Memory B cell (primary cell): ENCODE measurements around the gene IBA57.
A peak's percentile ranks its signal among the peaks of the same experiment; 100 is the strongest.

Source experiments
- ATAC-seq: fragments of 150-1000 bp; cut with Tn5 transposase; 2 replicates; pipeline ENCODE4 v1.10.0; 2021; ENCODE audit warnings: low read depth, mild to moderate bottlenecking, moderate library complexity
- DNase-seq, 2 donors: peaks; one replicate each; pipeline ENCODE4 v3.0.0; 2022; ENCODE audit warnings: low spot score in 2 of 2
- H3K27ac Mint-ChIP-seq: one replicate; pipeline ENCODE4 v1.8.0; 2022; ENCODE audit warnings: mild to moderate bottlenecking, moderate library complexity, mixed read lengths
- H3K27me3 Mint-ChIP-seq: one replicate; pipeline ENCODE4 v1.8.0; 2022; ENCODE audit warnings: mixed read lengths
- H3K36me3 Mint-ChIP-seq: one replicate; pipeline ENCODE4 v1.8.0; 2022; ENCODE audit warnings: mild to moderate bottlenecking, mixed read lengths
- H3K4me1 Mint-ChIP-seq: one replicate; pipeline ENCODE4 v1.8.0; 2022; ENCODE audit warnings: mixed read lengths
- H3K4me3 Mint-ChIP-seq: one replicate; pipeline ENCODE4 v1.8.0; 2022; ENCODE audit warnings: mild to moderate bottlenecking, moderate library complexity, mixed read lengths
- H3K9me3 Mint-ChIP-seq: one replicate; pipeline ENCODE4 v1.8.0; 2022; ENCODE audit warnings: mixed read lengths

Gene IBA57

DNA sequence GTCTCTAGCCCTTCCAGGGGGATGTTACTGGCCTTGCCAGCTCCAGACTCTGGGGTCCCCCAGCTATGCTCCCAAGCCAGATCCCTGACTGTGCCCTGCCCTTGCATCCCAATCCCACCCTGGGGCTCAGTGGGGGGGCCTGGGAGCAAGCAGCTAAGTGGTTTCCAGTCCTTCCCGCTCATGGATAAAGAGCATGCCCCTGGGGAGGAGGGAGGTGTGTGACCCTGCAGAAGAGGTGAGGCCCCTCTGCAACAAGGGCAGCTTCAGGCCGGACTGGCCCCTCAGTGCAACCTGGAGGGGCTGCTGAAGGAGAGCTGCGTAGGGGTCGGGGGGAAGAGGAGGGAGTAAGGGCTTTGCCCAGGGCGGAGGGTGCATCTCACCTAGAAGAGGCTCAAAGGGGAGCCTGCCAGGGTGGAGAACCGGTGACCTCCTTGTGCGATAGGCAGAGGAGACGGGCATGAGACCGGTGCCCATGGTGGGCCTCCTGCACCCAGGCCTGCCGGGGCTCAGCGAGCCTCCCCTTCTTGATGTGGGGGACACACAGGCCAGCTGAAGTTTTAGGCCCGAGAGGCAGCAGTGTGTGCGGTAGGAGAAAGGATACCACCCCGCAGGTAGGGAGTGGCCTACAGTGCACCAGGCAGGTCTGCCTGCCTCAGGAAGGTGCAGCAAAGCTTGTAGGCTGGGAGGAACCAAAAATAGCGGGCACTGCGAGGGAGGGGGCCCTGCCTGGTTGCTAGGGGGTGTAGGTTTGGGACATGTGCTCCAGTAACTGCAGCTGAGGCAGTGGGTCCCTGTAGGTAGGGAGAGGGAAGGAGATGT is 45.3 kb downstream of the IBA57 start:
- Mint-ChIP-seq H3K27ac (no peak overlapping the region), H3K27me3 (peaks cover 3% of the 10 kb centered on the region), H3K36me3 (no peaks in the 10 kb centered on the region), H3K4me1 (peaks cover 7% of the 10 kb centered on the region), H3K4me3 (peak overlapping the region; percentile 4), H3K9me3 (no peaks in the 10 kb centered on the region)
- no peak for ATAC-seq
- DNase-seq: no peak

DNA sequence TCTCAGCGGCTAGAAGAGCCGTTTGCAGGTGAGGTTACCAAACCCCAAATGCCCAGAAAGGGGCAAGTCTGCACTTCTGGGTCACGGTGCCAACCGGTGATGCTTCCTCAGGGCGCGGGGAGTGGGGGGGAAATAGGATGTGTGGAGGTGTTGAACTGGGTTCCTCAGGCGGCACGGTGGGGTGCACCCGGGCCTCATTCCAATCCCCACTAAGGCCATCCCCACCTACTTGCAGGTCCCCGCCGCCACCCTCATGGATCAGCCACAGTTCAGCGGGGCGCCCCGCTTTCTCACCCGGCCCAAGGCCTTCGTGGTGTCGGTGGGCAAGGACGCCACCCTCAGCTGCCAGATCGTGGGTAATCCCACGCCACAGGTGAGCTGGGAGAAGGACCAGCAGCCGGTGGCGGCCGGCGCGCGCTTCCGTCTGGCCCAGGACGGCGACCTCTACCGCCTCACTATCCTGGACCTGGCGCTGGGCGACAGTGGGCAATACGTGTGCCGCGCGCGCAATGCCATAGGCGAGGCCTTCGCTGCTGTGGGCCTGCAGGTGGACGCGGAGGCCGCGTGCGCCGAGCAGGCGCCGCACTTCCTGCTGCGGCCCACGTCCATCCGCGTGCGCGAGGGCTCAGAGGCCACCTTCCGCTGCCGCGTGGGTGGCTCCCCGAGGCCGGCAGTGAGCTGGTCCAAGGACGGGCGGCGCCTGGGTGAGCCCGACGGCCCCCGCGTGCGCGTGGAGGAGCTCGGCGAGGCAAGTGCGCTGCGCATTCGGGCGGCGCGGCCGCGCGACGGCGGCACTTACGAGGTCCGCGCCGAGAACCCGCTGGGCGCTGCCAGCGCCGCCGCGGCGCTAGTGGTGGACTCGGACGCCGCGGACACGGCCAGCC is 46.2 kb downstream of the IBA57 start:
- H3K4me1 Mint-ChIP-seq: peaks cover 11% of the 10 kb centered on the region
- no peak for ATAC-seq
- no peak overlapping the region for H3K27ac Mint-ChIP-seq
- no peak for DNase-seq
- H3K36me3 Mint-ChIP-seq: no peaks in the 10 kb centered on the region
- peaks cover 1% of the 10 kb centered on the region for H3K27me3 Mint-ChIP-seq
- peak overlapping the region; percentile 4 for H3K4me3 Mint-ChIP-seq
- H3K9me3 Mint-ChIP-seq: no peaks in the 10 kb centered on the region

- no peak overlapping the region for H3K27ac Mint-ChIP-seq
- peak overlapping the region; percentile 94 for H3K4me3 Mint-ChIP-seq
- ATAC-seq: no peak
Observed at GRCh38 chr1:228212415-228212965, 46.9 kb downstream of the IBA57 start.

DNA sequence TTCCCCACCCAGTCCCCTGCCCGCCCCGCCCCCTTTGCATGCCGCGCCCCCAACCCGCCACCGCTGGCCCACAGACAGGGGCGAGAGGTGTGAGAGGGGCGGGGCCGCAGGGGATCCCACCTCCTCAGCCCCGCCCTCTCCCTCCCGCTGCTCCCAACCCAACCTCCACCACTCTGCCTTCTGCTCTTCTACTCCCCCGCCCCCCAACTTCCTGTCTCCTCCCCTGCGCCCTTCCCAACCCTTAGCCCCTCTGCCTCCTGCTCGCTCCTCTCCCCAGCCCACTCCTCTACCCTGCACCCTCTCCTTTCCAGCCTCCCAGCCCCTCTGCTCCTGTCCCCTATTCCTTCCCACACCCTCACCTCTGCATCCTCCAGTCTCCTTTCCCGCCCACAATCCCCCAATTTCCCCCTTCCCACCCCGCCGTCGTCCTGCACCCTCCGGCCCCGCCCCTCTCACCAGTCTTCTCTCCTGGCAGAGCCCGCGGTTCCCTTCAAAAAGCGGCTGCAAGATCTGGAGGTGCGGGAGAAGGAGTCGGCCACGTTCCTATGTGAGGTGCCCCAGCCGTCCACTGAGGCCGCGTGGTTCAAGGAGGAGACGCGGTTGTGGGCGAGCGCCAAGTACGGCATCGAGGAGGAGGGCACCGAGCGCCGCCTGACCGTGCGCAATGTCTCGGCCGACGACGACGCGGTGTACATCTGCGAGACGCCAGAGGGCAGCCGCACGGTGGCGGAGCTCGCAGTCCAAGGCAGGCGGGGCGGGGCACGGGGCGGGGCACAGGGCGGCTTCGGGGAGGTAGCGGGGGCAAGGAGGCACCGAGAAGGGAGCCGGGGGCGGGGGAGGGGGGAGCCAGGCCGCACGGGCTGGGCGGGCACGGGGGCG is 47.6 kb downstream of the IBA57 start:
- peak; percentile 78 for DNase-seq
- Mint-ChIP-seq H3K4me1 (peaks cover 11% of the 10 kb centered on the region), H3K4me3 (peak overlapping the region; percentile 94), H3K27ac (no peak overlapping the region), H3K36me3 (no peaks in the 10 kb centered on the region), H3K27me3 (peaks cover 1% of the 10 kb centered on the region), H3K9me3 (no peaks in the 10 kb centered on the region)
- ATAC-seq: peak; percentile 96

More at GRCh38 chr1:228212415-228212965, 46.9 kb downstream of the IBA57 start:
- Mint-ChIP-seq H3K4me1 (peaks cover 11% of the 10 kb centered on the region), H3K27me3 (peaks cover 1% of the 10 kb centered on the region), H3K9me3 (no peaks in the 10 kb centered on the region), H3K36me3 (no peaks in the 10 kb centered on the region)
- DNase-seq: peak in 1 of 2 donors; percentile 17

DNA sequence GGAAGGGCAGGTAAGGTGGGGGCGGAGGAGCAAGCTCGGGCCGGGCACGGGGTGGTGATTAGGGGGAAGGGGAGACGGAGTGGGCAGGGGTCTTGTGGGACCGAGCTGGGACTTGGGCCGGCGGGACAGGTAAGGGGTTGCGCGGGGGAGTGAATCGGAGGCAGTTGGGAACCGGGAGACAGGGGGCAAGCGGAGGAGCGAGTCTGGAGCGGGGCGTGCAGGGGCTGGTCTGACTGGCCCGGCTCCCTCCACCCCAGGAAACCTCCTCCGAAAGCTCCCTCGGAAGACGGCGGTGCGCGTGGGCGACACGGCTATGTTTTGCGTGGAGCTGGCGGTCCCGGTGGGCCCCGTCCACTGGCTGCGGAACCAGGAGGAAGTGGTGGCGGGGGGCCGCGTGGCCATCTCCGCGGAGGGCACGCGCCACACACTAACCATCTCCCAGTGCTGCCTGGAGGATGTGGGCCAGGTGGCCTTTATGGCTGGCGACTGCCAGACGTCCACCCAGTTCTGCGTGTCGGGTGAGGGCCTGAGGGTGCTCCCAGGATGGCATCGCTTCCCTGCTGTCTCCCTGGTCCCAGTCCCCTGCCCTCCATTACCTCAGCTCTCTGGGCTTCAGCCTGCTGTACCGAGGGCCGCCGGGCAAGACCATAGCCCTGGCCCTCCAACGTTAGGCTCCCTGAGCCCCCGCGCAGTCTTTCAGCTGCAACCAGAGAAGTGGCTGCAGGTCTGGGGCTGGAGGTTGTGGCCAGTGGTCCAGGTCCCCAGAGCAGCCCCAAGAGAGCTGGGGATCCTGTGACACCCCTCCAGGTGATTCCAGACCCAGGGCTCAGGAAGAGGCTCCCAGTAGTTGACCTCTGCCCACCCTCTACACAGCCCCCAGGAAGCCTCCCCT is 48.6 kb downstream of the IBA57 start:
- Mint-ChIP-seq H3K9me3 (no peaks in the 10 kb centered on the region), H3K4me1 (peaks cover 11% of the 10 kb centered on the region), H3K27me3 (peaks cover 1% of the 10 kb centered on the region), H3K27ac (no peak overlapping the region), H3K4me3 (peak overlapping the region; percentile 80), H3K36me3 (peaks cover under 1% of the 10 kb centered on the region)
- DNase-seq (peak in 1 of 2 donors; percentile 21), ATAC-seq (no peak)

- peaks cover 11% of the 10 kb centered on the region for H3K4me1 Mint-ChIP-seq
- H3K27ac Mint-ChIP-seq: no peak overlapping the region
- H3K27me3 Mint-ChIP-seq: no peaks in the 10 kb centered on the region
- DNase-seq (no peak), ATAC-seq (no peak)
- no peaks in the 10 kb centered on the region for H3K9me3 Mint-ChIP-seq
- peak overlapping the region; percentile 80 for H3K4me3 Mint-ChIP-seq
- H3K36me3 Mint-ChIP-seq: peaks cover 1% of the 10 kb centered on the region
Observed at GRCh38 chr1:228214921-228215662, 49.5 kb downstream of the IBA57 start.

DNA sequence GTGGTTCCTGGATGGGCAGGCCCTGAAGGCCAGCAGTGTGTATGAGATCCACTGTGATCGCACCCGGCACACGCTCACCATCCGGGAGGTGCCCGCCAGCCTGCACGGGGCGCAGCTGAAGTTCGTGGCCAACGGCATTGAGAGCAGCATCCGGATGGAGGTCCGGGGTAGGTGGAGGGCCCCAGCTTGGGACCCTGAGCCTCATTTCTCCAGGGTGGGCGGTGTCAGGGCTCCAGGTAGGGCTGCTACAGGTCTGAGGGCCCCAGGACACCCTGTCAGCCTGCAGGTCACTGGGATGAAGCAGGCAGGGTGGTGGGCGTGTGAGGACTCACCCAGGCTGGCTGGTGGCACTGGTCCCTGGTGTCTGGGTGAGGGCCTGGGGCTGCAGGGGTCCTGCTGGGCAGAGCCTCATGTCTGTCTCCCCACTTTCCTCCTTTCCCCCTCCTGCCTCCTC is 50.1 kb downstream of the IBA57 start:
- Mint-ChIP-seq H3K36me3 (peaks cover 1% of the 10 kb centered on the region), H3K27ac (no peak overlapping the region), H3K9me3 (no peaks in the 10 kb centered on the region), H3K4me1 (peaks cover 11% of the 10 kb centered on the region), H3K27me3 (no peaks in the 10 kb centered on the region), H3K4me3 (no peak overlapping the region)
- DNase-seq (no peak), ATAC-seq (no peak)

GRCh38 chr1:228216371-228217320 is 51.0 kb downstream of the IBA57 start:
- peaks cover 1% of the 10 kb centered on the region for H3K36me3 Mint-ChIP-seq
- H3K27me3 Mint-ChIP-seq: no peaks in the 10 kb centered on the region
- no peaks in the 10 kb centered on the region for H3K9me3 Mint-ChIP-seq
- peaks cover 11% of the 10 kb centered on the region for H3K4me1 Mint-ChIP-seq
- no peak overlapping the region for H3K4me3 Mint-ChIP-seq
- no peak overlapping the region for H3K27ac Mint-ChIP-seq
- DNase-seq (no peak), ATAC-seq (no peak)

- no peaks in the 10 kb centered on the region for H3K27me3 Mint-ChIP-seq
- H3K4me1 Mint-ChIP-seq: peaks cover 11% of the 10 kb centered on the region
- peaks cover 1% of the 10 kb centered on the region for H3K36me3 Mint-ChIP-seq
- DNase-seq (no peak), ATAC-seq (no peak)
- H3K9me3 Mint-ChIP-seq: no peaks in the 10 kb centered on the region
- no peak overlapping the region for H3K4me3 Mint-ChIP-seq
- no peak overlapping the region for H3K27ac Mint-ChIP-seq
Observed at GRCh38 chr1:228217551-228218344, 52.1 kb downstream of the IBA57 start.

- H3K9me3 Mint-ChIP-seq: no peaks in the 10 kb centered on the region
- H3K27ac Mint-ChIP-seq: no peak overlapping the region
- DNase-seq (no peak), ATAC-seq (no peak)
- H3K27me3 Mint-ChIP-seq: no peaks in the 10 kb centered on the region
- H3K4me3 Mint-ChIP-seq: no peak overlapping the region
- peaks cover 4% of the 10 kb centered on the region for H3K36me3 Mint-ChIP-seq
- peaks cover 6% of the 10 kb centered on the region for H3K4me1 Mint-ChIP-seq
Observed at GRCh38 chr1:228218513-228219244, 53.1 kb downstream of the IBA57 start.
